H1 (cell line): ENCODE results near the gene DHH. TPM values are rescaled to one million over a fixed set of nuclear protein-coding genes. Genes with fewer than 3 reads are reported as not detected.
A peak's percentile ranks its signal among the peaks of the same experiment; 100 is the strongest.

Source experiments
- CTCF ChIA-PET: fragments of 300-600 bp; sonication (Branson Sonifier 250); formaldehyde crosslinking; loops from one replicate; lab custom pipeline; 2021; ENCODE audit not compliant: partially characterized antibody; lab: Charles Lee
- POLR2A ChIA-PET: fragments of 300-600 bp; sonication (Branson Sonifier 250); formaldehyde crosslinking; loops from one replicate; lab custom pipeline; 2021; ENCODE audit warnings: inconsistent platforms; ENCODE audit not compliant: partially characterized antibody; lab: Charles Lee
- DNase-seq, 2 experiments: peaks; one replicate each; pipeline versions ENCODE4 v3.0.0 to v3.0.0-alpha.2; 2010 to 2022; ENCODE audit warnings: low spot score in 2 of 2, low read depth in 1 of 2, mixed read lengths in 1 of 2
- FAIRE-seq: peaks from 2 replicates; lab custom pipeline; 2011; peaks lifted over from hg19 to GRCh38; lab: Jason Lieb, UNC
- H2AFZ ChIP-seq: 2 replicates; pipeline ENCODE4 v1.8.1; 2012; ENCODE audit warnings: low read length, inconsistent platforms
- H2AK5ac ChIP-seq: 2 replicates; pipeline ENCODE4 v1.6.1; 2013; ENCODE audit warnings: low read depth, low read length
- H2BK120ac ChIP-seq: replicated peaks from 2 replicates; pipeline ENCODE3; 2013; ENCODE audit warnings: low read depth, low read length, inconsistent platforms
- H2BK12ac ChIP-seq: 2 replicates; pipeline ENCODE4 v1.6.1; 2013; ENCODE audit warnings: low read depth, low read length
- H2BK15ac ChIP-seq: 2 replicates; pipeline ENCODE4 v1.6.1; 2013; ENCODE audit warnings: low read length
- H2BK20ac ChIP-seq: 2 replicates; pipeline ENCODE4 v1.6.1; 2013; ENCODE audit warnings: low read length
- H2BK5ac ChIP-seq: 2 replicates; pipeline ENCODE4 v1.6.1; 2013; ENCODE audit warnings: low read depth, low read length
- H3K14ac ChIP-seq: 2 replicates; pipeline ENCODE4 v1.6.1; 2013; ENCODE audit warnings: inconsistent platforms; ENCODE audit not compliant: insufficient read length
- H3K18ac ChIP-seq: 2 replicates; pipeline ENCODE4 v1.6.1; 2013; ENCODE audit warnings: low read length; ENCODE audit errors: extremely low read depth
- H3K23ac ChIP-seq: 2 replicates; pipeline ENCODE4 v1.6.1; 2013; ENCODE audit warnings: inconsistent platforms; ENCODE audit not compliant: insufficient read length
- H3K23me2 ChIP-seq: 2 replicates; pipeline ENCODE4 v1.6.1; 2013; ENCODE audit warnings: low read depth, low read length
- H3K27ac ChIP-seq: 2 replicates; pipeline ENCODE4 v1.6.1; 2011; ENCODE audit warnings: low read depth, low read length, inconsistent platforms
- H3K27me3 ChIP-seq, 4 experiments: replicated peaks in 1 of 4; 1 replicate in 1 of 4; 2 replicates in 3 of 4; pipeline versions ENCODE4 v1.6.1 to v1.8.1; 2011 to 2013; ENCODE audit warnings: low read length in 3 of 4, mild to moderate bottlenecking in 3 of 4, inconsistent platforms in 2 of 4, mixed read lengths in 2 of 4, moderate library complexity in 1 of 4; ENCODE audit not compliant: control insufficient read depth in 3 of 4, insufficient read depth in 3 of 4; ENCODE audit errors: extremely low read depth in 1 of 4
- H3K36me3 ChIP-seq, 4 experiments: 2 replicates each; pipeline versions ENCODE4 v1.6.1 to v1.8.1; 2011 to 2013; ENCODE audit warnings: mild to moderate bottlenecking in 4 of 4, low read length in 3 of 4, moderate library complexity in 2 of 4, control low read depth in 1 of 4, inconsistent platforms in 1 of 4; ENCODE audit not compliant: insufficient read depth in 4 of 4, control insufficient read depth in 2 of 4
- H3K4ac ChIP-seq: replicated peaks from 2 replicates; pipeline ENCODE3; 2013; ENCODE audit warnings: low read length, low read depth, mixed read lengths, inconsistent platforms; ENCODE audit not compliant: insufficient read length
- H3K4me1 ChIP-seq, 4 experiments: replicated peaks in 1 of 4; 1 replicate in 1 of 4; 2 replicates in 3 of 4; pipeline versions ENCODE4 v1.6.1 to v1.8.1; 2011 to 2013; ENCODE audit warnings: low read length in 3 of 4, inconsistent platforms in 2 of 4, mixed read lengths in 1 of 4; ENCODE audit not compliant: insufficient read depth in 4 of 4, control insufficient read depth in 3 of 4
- H3K4me2 ChIP-seq, 2 experiments: 2 replicates each; pipeline versions ENCODE4 v1.6.1 to v1.8.1; 2011 to 2013; ENCODE audit warnings: low read depth in 2 of 2, low read length in 2 of 2, control low read depth in 1 of 2, inconsistent platforms in 1 of 2, mild to moderate bottlenecking in 1 of 2; ENCODE audit not compliant: insufficient read depth in 1 of 2
- H3K4me3 ChIP-seq, 4 experiments: fragments of 200-600, 300-600 bp in 1 of 4; sonication (generic), shearing (Covaris generic), sonication (Bioruptor Twin) in 1 of 4; 2 replicates each; pipeline versions ENCODE4 v1.5.1 to v1.8.1; 2011 to 2016; ENCODE audit warnings: low read length in 4 of 4, low read depth in 3 of 4, control low read depth in 2 of 4, inconsistent platforms in 2 of 4, mild to moderate bottlenecking in 2 of 4, mixed read lengths in 1 of 4, moderate library complexity in 1 of 4; ENCODE audit not compliant: insufficient read depth in 2 of 4; ENCODE audit errors: extremely low read depth in 1 of 4
- H3K56ac ChIP-seq: replicated peaks from 2 replicates; pipeline ENCODE3; 2013; ENCODE audit warnings: low read depth, mild to moderate bottlenecking, mixed read lengths, low read length, inconsistent platforms; ENCODE audit not compliant: insufficient read length
- H3K79me1 ChIP-seq: 2 replicates; pipeline ENCODE4 v1.6.1; 2013; ENCODE audit warnings: low read depth, low read length, control low read depth
- H3K79me2 ChIP-seq, 2 experiments: 2 replicates each; pipeline versions ENCODE4 v1.6.1 to v1.8.1; 2012 to 2013; ENCODE audit warnings: low read length in 2 of 2, mild to moderate bottlenecking in 2 of 2, inconsistent platforms in 1 of 2; ENCODE audit not compliant: insufficient read depth in 2 of 2, control insufficient read depth in 1 of 2
- H3K9ac ChIP-seq, 4 experiments: replicated peaks in 1 of 4; 1 replicate in 1 of 4; 2 replicates in 3 of 4; pipeline versions ENCODE4 v1.6.1 to v1.8.1; 2011 to 2013; ENCODE audit warnings: low read depth in 3 of 4, low read length in 3 of 4, control low read depth in 2 of 4, mild to moderate bottlenecking in 2 of 4, moderate library complexity in 2 of 4, inconsistent platforms in 1 of 4; ENCODE audit errors: extremely low read depth in 1 of 4
- H3K9me3 ChIP-seq, 2 experiments: 2 replicates each; pipeline versions ENCODE4 v1.6.1 to v1.8.1; 2012 to 2013; ENCODE audit warnings: mild to moderate bottlenecking in 2 of 2, moderate library complexity in 2 of 2, control low read depth in 1 of 2, inconsistent platforms in 1 of 2, low read depth in 1 of 2, low read length in 1 of 2, mixed read lengths in 1 of 2; ENCODE audit not compliant: insufficient read depth in 2 of 2
- H4K20me1 ChIP-seq, 2 experiments: replicated peaks in 1 of 2; 2 replicates each; pipeline versions ENCODE3 to v1.8.1; 2011 to 2013; ENCODE audit warnings: inconsistent platforms in 2 of 2, low read length in 2 of 2, mild to moderate bottlenecking in 1 of 2; ENCODE audit not compliant: insufficient read depth in 2 of 2, control insufficient read depth in 1 of 2
- H4K5ac ChIP-seq: 2 replicates; pipeline ENCODE4 v1.6.1; 2013; ENCODE audit warnings: low read length, low read depth, mixed read lengths, inconsistent platforms; ENCODE audit not compliant: insufficient read length
- H4K8ac ChIP-seq: 2 replicates; pipeline ENCODE4 v1.8.0; 2013; ENCODE audit warnings: mild to moderate bottlenecking, moderate library complexity, low read length, inconsistent platforms; ENCODE audit not compliant: insufficient read depth; ENCODE audit errors: extremely low read depth
- H4K91ac ChIP-seq: replicated peaks from 2 replicates; pipeline ENCODE3; 2013; ENCODE audit warnings: low read length, mixed read lengths, inconsistent platforms; ENCODE audit not compliant: insufficient read length
- POLR2A ChIP-seq, 2 experiments: IDR thresholded peaks; 1 replicate in 1 of 2; 2 replicates in 1 of 2; pipeline ENCODE4 v1.6.1; 2011; ENCODE audit warnings: low read depth in 2 of 2, low read length in 2 of 2, mild to moderate bottlenecking in 2 of 2; ENCODE audit errors: control extremely low read depth in 1 of 2
- RAD21 ChIP-seq, 2 experiments: IDR thresholded peaks in 1 of 2; conservative IDR thresholded peaks in 1 of 2; 2 replicates each; pipeline ENCODE4 v1.6.1; 2011; ENCODE audit warnings: low read depth in 2 of 2, low read length in 2 of 2, improper control_type of control experiment in 1 of 2, inconsistent platforms in 1 of 2, mild to moderate bottlenecking in 1 of 2, moderate library complexity in 1 of 2
- SP1 ChIP-seq: IDR thresholded peaks from 2 replicates; pipeline ENCODE4 v1.6.1; 2011; ENCODE audit warnings: low read depth, low read length
- SUZ12 ChIP-seq: fragments of 200-600 bp; sonication (generic); IDR thresholded peaks from 2 replicates; pipeline ENCODE4 v1.6.1; 2012; ENCODE audit warnings: mild to moderate bottlenecking, inconsistent platforms, low read length, moderate library complexity, mixed read lengths
- WGBS, 2 experiments: shearing (Covaris generic) in 1 of 2; methylation state at CpG; one replicate each; pipeline versions ENCODE4 v1.1.6 to v1.1.7; 2013 to 2015; ENCODE audit warnings: low lambda C conversion rate in 2 of 2, mixed read lengths in 2 of 2, inconsistent platforms in 1 of 2, low coverage in 1 of 2, missing lambda C conversion rate in 1 of 2; ENCODE audit not compliant: insufficient replicate concordance in 2 of 2, insufficient coverage in 1 of 2, insufficient read length in 1 of 2; ENCODE audit errors: extremely low coverage in 1 of 2, missing lambda C conversion rate in 1 of 2; 5-methylcytosine and 5-hydroxymethylcytosine counted together
- polyA plus RNA-seq, 7 experiments: library from polyadenylated mRNA; depleted of rRNA in 3 of 7; stranded (reverse) in 5 of 7; unstranded in 2 of 7; fragments of >200 nt in 5 of 7; fragments of 200-250 nt in 2 of 7; gene quantifications; 1 replicate in 5 of 7; 2 replicates in 1 of 7; 4 replicates in 1 of 7; pipeline versions ENCODE4 v1.2.1 to v1.2.3, GENCODE V29; 2011 to 2013; ENCODE audit warnings: missing spikeins in 2 of 7, mixed read lengths in 2 of 7
- total RNA-seq: library from RNA; stranded (reverse); fragmentation: NEBNext Ultra II Directional; extraction: Animal tissue kit (Norgen Biotek cat#: 25700); gene quantifications from 2 replicates; pipeline ENCODE4 v1.2.1, GENCODE V29; 2021

The DHH gene
- total and polyA plus RNA-seq, 2 of the 8 experiments (the other 6 are each of a cell fraction or from before 2014, with no cell fraction given), result 0.03 to 0.11 TPM

GRCh38 chr12:49059299-49060171 is 35.1 kb downstream of the DHH start:
- CTCF ChIA-PET, result interaction anchor here (1.2 to 2.6 kb wide), 2 partner anchors 34 to 61 kb away, joined by 3 to 10 read pairs; partner anchors contain the start of gene DHH

More at GRCh38 chr12:49059299-49060171, 35.1 kb downstream of the DHH start:
- H3K4me3 ChIP-seq, result peak overlapping the region; percentile 85 to 97 (median 96)
- peaks cover 37 to 40% of the 10 kb centered on the region in 2 experiments for H4K20me1 ChIP-seq
- no peak overlapping the region for H2BK20ac ChIP-seq
- FAIRE-seq (no peak), DNase-seq (peak in 1 of 2 experiments; percentile 66)
- H3K9ac ChIP-seq, result peak overlapping the region; percentile 86 to 98 (median 95)
- no peaks in the 10 kb centered on the region for H3K27me3 ChIP-seq
- no peak overlapping the region for H3K18ac ChIP-seq
- WGBS, 2 experiments, result 2% methylated on average over 65 of the region's 70 CpGs; no CpG with 5 or more reads in 1 of the 2 experiments
- H3K4me2 ChIP-seq, result peak overlapping the region; percentile 81 to 98
- H4K8ac ChIP-seq, result peak overlapping the region; percentile 87
- H3K79me2 ChIP-seq, result peaks cover 51 to 57% of the 10 kb centered on the region in 2 experiments
- no peak overlapping the region for H4K91ac ChIP-seq
- peak overlapping the region; percentile 19; the same call in 1 of the 2 replicates for H2AK5ac ChIP-seq
- H2BK5ac ChIP-seq, result peak overlapping the region; percentile 98; the same call in 1 of the 2 replicates
- peak overlapping the region; percentile 7 for H3K4ac ChIP-seq
- no peak overlapping the region for H2BK15ac ChIP-seq
- H3K9me3 ChIP-seq, result no peaks in the 10 kb centered on the region
- H3K14ac ChIP-seq, result no peak overlapping the region
- no peak overlapping the region for H4K5ac ChIP-seq
- peaks cover 9 to 37% (median 13%) of the 10 kb centered on the region in 4 experiments for H3K4me1 ChIP-seq
- H3K23ac ChIP-seq, result no peak overlapping the region
- peaks cover 15% of the 10 kb centered on the region for H3K23me2 ChIP-seq
- H3K27ac ChIP-seq, result peak overlapping the region; percentile 97; the same call in 1 of the 2 replicates
- no peak overlapping the region for H2AFZ ChIP-seq
- H2BK12ac ChIP-seq, result no peak overlapping the region
- no peak overlapping the region for H3K56ac ChIP-seq
- POLR2A ChIA-PET, result interaction anchor here (0.7 to 5.6 kb wide), 16 partner anchors 10 to 72 kb away, joined by 3 to 47 read pairs (median 5); partner anchors contain the start of genes DDN, LMBR1L, PRKAG1 and RHEBL1
- TF ChIP-seq POLR2A (IDR thresholded peaks at IDR 0.05; ENCODE audit: control extremely low read depth in 1 of 2, low read depth in 2 of 2, low read length in 2 of 2) (peak in 1 of 2 experiments; percentile 15; a peak in 1 of 3 replicates), SP1 (no peak), RAD21 (IDR thresholded peaks at IDR 0.05 in 1 of 2, conservative IDR thresholded peaks at IDR 0.05 in 1 of 2; ENCODE audit: low read depth in 2 of 2, low read length in 2 of 2) (no peak), SUZ12 (0 out of 2 replicates have a peak, but pooled peaks have one; percentile 30)
- TF ChIP-seq, all 59 proteins: peak for 2
- no peak overlapping the region for H2BK120ac ChIP-seq
- peaks cover 30% of the 10 kb centered on the region for H3K79me1 ChIP-seq
- H3K36me3 ChIP-seq, result peaks cover 2 to 7% (median 6%) of the 10 kb centered on the region in 4 experiments; a peak in 5 of 8 replicates
